Epithelial cell of proximal tubule (primary cell): Measurements from ENCODE around the gene BCAP31. TPM values are rescaled to one million over a fixed set of nuclear protein-coding genes. Genes with fewer than 3 reads are reported as not detected.

ENCODE experiments used
- DNase-seq: peaks from one replicate; pipeline ENCODE4 v3.0.0-alpha.2; 2011; ENCODE audit warnings: low read depth
- H3K4me3 ChIP-seq: 2 replicates; pipeline ENCODE4 v1.5.1; 2011; ENCODE audit warnings: low read depth, mild to moderate bottlenecking, low read length
- total RNA-seq: library from RNA; depleted of rRNA; stranded (reverse); fragments of >200 nt; gene quantifications from 2 replicates; pipeline ENCODE4 v1.2.3, GENCODE V29; 2015
- TF ChIP-seq, protein P1 (sequence below): conservative IDR thresholded peaks from 2 replicates; pipeline ENCODE4 v1.5.1; 2012; ENCODE audit warnings: low read depth, mild to moderate bottlenecking, low read length

Gene BCAP31
- total RNA-seq, 1 donor from 2014 or later, result 163 TPM

DNA sequence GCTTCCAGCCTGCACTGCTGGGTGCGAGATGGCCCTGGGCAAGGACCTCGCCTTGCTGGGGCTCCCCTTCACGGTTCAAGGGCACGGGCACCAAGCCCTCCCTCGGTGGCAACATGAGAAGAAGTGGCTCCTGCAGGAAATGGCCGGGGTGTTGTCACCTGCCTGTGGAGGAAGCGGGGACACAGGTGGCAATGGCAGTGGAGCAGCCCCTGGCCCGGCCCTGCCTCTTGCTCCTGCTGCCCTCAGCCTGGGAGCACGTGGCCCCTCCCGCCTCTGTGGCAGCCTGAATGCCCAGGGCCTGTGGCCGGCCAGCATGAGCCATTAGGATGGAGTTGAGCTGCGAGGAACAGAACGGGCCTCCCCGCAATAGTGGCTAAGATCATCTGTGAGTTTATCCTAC, 17.3 kb upstream of the BCAP31 start:
- DNase-seq, result no peak
- no peak overlapping the region for H3K4me3 ChIP-seq
- TF ChIP-seq, protein P1, sequence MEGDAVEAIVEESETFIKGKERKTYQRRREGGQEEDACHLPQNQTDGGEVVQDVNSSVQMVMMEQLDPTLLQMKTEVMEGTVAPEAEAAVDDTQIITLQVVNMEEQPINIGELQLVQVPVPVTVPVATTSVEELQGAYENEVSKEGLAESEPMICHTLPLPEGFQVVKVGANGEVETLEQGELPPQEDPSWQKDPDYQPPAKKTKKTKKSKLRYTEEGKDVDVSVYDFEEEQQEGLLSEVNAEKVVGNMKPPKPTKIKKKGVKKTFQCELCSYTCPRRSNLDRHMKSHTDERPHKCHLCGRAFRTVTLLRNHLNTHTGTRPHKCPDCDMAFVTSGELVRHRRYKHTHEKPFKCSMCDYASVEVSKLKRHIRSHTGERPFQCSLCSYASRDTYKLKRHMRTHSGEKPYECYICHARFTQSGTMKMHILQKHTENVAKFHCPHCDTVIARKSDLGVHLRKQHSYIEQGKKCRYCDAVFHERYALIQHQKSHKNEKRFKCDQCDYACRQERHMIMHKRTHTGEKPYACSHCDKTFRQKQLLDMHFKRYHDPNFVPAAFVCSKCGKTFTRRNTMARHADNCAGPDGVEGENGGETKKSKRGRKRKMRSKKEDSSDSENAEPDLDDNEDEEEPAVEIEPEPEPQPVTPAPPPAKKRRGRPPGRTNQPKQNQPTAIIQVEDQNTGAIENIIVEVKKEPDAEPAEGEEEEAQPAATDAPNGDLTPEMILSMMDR, result no peak

DNA sequence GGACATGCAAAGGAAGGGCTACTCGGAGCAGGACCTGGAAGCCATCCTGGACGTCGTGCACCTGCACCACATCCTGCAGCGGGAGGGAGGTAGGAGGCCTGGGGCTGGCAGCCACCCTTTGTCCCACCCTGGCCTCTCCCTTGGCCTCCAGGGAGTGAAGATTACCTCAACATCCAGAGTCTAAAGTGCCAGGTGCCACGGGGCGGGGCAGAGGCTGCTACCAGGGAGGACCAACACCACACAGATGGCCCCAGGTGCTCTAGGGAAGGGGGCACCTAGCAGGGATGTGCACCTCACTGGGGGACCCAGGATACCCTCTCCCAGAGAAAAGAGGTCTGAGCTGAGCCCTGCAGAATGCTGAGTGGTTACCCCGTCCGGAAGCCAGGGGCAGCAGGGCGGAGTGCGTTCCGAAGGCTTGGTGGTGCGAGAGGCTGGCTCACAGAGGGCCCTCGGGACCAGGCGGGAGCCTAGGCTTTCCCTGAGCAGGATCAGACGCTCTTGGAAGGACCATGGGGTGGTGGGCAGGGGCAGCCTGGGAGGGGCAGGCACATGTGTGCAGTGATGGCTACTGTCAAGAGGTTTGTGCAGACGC, 16.5 kb upstream of the BCAP31 start:
- no peak overlapping the region for H3K4me3 ChIP-seq
- TF ChIP-seq, protein P1, result no peak
- DNase-seq, result no peak

DNA sequence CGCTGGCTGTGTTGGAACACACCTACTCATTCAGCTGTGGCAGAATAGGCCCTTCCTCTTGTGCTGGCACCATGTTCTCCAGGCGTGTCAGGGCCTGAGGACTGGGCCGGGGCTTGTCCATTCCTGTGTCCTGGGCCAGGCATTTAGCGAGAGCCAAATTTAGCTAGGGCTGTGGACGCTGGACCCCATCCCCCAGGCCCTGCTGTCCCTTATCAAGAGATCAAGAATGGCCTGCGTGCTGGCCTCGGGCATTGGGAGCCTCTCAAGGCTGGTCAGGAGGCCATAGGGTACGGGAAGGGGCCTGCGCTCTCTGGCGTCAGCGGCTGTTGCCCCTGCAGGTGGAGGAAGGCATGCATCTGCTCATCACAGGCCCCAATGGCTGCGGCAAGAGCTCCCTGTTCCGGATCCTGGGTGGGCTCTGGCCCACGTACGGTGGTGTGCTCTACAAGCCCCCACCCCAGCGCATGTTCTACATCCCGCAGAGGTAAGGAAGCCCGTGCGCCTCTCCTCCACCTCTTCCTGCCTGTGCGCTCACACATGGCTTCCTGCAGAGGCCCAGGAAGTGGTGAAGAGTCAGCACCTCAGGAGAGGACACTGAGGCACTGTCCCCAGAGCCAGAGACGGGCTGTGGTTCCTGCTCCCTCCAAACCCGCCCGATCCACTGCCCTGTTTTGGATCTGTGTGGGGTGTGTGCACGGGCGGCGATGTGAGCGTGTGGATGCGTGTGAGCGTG, 15.7 kb upstream of the BCAP31 start:
- H3K4me3 ChIP-seq, result no peak overlapping the region
- TF ChIP-seq, protein P1, result no peak
- no peak for DNase-seq

DNA sequence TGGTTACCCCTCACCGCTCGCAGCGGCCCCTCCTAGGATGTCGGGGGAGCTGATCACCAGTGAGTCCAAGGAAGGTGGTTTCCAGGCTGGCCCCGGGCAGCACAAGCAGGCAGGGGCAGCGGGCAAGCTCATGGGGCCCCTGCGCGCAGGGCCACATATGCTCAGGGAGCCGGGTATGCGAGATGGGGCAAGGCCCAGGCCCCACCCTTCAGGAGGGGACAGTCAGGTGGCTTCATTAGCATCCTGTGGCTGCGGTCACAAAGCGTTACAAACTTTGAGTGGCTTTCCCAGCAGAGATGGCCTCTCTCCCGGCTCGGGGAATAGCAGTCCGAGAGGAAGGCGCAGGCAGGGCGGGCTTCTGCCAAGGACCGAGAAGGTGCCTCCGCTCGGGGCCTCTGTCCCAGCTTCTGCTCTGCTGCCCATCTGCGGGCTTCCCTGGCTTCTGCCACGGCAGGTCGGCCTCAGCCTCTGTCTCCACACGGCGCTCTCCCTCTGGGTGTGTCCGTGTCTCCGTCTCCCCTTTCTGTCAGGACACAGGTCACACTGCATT, 13.9 kb upstream of the BCAP31 start:
- TF ChIP-seq, protein P1, result no peak
- no peak overlapping the region for H3K4me3 ChIP-seq
- no peak for DNase-seq

DNA sequence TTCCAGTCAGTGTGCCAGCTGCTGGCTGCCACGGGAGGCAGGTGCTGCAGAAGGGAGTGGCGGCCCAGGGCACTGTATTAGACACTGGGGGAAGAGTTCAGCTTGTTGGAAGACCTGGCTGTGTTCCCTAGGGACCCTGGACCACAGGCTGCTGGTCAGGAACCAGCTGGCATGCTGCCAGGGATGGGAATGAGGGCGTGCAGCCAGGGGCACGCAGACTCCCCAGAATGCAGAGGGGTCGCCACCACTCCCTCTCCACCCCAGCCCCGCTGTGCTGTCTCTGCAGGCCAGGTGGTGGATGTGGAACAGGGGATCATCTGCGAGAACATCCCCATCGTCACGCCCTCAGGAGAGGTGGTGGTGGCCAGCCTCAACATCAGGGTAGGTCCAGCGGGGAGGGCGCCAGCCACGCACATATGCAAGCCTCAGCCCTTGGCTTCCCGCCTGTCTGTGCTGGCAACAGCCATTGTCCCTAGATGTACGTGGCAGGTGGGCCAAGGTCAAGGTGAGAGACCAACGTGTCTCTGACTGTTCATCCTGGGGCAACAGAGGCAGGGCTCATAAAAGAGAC, 12.8 kb upstream of the BCAP31 start:
- no peak overlapping the region for H3K4me3 ChIP-seq
- no peak for DNase-seq
- TF ChIP-seq, protein P1, result no peak

DNA sequence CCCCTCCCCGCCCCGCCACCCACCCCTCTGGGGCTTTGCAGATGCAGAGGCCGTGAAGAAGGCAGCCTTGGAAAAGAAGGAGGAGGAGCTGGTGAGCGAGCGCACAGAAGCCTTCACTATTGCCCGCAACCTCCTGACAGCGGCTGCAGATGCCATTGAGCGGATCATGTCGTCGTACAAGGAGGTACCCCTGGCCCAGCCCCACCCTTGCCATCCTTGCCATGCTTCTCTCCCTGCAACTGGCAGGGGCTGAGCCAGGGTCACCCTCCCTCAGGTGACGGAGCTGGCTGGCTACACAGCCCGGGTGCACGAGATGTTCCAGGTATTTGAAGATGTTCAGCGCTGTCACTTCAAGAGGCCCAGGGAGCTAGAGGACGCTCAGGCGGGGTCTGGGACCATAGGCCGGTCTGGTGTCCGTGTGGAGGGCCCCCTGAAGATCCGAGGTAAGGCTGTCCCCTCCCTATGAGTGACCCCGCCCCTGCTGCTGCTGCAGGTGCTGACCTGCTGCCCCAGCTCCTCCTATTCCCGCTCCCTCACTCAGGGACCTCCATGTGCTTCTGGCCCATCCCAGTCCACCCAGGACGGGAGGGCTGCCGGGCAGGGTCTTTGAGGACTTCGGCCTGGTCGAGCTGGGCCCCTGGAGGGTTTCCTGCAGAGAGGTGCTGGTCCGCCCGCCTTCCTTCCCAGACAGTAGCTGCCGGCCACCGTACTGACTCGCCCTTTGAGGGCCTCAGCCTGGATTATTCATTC, 12.1 kb upstream of the BCAP31 start:
- no peak for DNase-seq
- no peak overlapping the region for H3K4me3 ChIP-seq
- TF ChIP-seq, protein P1, result no peak
